HG02981 (cell line): Measurements from ENCODE around the gene CDH26.

Experiments used
- ATAC-seq: cut with Tn5 transposase; IDR thresholded peaks from one replicate; pipeline ENCODE4 v1.9.1; 2021; ENCODE audit warnings: mild to moderate bottlenecking, moderate library complexity; ENCODE audit not compliant: unreplicated experiment

CDH26 gene

DNA sequence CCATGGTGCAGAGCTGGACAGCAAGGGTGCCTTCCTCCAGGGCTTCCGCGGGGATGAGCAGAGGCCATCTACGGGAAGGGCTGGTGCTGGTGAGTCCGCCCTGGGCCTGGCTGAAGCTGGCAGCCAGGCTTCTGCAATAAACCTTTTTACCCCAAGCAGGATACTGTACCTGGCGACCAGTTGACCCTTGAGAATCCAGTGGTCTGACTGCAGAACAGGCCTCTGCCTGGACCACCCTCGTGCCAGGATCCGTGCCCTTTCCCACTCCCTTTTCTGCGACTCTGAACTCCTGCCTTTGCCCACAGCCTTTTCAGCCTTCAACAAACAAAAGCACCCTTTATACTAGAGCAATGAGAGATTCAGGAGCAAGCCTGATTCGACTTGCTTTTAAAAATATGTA, 18.9 kb downstream of the CDH26 start:
- ATAC-seq, result no peak

DNA sequence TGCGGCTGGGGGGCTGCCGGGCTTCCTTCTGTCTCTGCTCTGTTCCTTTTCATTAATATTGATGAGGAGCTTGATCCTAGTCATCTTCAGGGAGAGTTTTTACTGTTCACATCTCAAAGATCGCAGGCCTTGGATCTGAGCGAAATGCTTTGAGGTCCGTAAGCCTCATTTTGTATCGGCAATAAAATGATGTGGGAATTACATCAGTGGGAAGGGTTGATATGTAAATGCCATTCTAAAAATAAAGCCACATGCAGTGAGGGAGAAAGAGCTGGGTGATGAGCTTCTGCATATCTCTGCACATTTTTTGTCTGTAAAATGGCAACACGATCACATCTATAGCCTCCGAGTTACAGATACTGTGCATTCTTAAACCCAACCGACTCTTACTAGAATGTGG, 24.9 kb downstream of the CDH26 start:
- ATAC-seq, result no peak

DNA sequence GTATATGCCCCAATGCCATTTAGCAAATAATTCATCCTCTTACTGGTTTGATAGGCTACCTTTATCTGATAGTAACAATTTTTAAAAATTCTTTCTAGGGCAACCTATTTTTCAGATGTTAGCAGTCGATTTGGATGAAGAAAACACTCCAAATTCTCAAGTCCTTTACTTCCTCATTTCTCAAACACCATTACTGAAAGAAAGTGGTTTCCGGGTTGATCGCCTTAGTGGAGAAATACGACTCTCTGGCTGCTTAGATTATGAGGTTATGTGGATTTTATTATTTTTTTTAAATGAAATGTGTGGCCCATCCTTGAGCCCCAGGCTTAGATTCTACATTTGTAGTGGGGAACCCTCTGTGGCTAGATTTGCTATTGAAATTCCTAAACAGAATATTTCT, 26.3 kb downstream of the CDH26 start:
- no peak for ATAC-seq

DNA sequence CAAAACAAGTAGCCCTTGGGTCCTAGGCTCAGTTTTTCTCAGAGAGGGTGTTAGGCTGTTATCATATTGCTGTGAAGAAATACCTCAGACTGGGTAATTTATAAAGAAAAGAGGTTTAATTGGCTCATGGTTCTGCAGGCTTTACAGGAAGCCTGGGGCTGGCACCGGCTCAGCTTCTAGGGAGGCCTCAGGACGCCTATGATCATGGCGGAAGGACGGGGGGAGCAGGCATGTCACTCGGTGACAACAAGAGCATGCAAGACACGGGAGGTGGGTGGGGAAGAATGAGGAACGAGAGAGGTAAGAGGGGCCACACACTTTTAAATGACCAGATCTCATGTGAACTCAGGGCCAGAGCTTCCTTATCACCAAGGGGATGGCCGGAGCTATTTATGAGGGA, 26.9 kb downstream of the CDH26 start:
- no peak for ATAC-seq

DNA sequence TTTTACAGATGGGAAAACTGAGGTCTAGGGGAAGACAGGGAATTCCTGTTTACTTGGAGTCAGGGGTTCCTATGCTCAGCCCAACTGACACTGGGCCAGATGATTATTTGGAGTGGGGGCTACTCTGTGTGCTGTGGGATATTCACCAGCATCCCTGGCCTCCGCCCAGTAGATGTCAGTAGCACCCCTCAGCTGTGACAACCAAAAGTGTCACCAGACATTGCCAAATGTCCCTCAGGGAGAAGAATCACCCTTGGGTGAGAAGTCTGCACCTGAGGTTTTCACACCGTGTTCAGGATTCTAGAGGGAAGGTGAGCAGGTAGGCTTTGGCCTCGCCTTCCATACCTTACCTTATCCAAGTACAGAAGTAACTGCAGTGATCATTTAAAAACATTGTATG, 27.6 kb downstream of the CDH26 start:
- ATAC-seq, result no peak

DNA sequence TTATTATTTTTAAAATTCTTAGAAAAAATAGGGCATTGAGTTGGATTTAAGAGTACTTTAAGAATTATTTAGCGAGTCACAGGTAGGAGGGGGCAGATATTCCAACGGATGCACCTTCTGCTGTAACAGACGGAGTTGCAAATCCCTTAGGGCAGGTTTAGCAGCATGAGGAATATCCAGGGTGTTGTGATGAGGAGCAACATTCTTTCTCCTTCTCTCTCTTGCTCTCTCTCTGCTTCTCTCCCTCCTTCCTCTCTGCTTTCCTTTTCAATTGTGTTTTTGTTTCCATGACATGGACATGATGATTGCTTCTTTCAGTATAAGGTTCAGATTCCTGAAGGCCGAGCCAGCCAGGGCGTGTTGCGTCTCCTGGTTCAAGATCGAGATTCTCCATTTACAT, 28.9 kb downstream of the CDH26 start:
- no peak for ATAC-seq

DNA sequence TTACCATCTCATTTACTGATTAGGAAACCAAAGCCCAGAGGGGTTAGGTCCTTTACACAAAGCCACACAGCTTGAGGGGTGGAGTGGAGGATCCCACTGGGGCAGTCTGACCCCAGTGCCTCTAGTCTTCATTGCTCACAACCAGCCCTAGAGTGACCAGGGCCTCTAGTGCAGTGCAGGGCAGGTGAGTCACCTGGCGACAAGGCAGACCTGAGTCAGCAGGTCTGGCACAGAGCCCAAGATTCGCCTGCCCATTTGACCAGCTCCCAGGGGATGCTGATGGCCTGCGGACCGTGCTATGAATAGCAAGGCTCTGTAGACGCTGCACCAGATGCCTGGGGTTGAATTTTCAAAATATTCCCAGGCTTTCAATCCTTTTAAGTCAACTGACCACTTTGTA, 29.9 kb downstream of the CDH26 start:
- no peak for ATAC-seq

DNA sequence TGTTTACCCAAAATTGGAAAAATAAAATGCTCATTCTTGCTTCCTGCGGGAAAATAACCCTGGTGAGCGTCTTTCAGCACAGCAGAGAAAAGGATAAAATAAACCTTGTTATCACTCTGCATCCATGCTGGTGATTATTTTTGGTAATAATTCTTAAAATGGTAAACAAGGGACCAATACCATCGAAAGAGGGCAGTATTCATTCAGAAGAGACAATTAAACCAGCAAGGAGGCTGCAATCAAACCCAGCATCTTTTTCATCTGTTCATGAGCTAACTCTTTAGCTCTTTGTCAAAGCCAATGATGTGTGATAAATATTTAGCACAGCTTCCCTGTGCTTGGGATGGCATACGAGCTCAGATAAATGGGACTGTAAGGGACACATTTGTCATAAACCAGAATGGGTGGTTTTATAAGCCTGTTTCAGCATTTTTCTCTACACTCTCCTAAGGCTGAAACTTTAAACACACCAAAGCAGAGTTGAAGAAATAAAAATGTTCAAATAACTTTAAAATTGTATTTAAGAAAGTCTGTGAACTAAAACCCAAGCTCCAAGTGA, 34.4 kb downstream of the CDH26 start:
- ATAC-seq, result no peak

DNA sequence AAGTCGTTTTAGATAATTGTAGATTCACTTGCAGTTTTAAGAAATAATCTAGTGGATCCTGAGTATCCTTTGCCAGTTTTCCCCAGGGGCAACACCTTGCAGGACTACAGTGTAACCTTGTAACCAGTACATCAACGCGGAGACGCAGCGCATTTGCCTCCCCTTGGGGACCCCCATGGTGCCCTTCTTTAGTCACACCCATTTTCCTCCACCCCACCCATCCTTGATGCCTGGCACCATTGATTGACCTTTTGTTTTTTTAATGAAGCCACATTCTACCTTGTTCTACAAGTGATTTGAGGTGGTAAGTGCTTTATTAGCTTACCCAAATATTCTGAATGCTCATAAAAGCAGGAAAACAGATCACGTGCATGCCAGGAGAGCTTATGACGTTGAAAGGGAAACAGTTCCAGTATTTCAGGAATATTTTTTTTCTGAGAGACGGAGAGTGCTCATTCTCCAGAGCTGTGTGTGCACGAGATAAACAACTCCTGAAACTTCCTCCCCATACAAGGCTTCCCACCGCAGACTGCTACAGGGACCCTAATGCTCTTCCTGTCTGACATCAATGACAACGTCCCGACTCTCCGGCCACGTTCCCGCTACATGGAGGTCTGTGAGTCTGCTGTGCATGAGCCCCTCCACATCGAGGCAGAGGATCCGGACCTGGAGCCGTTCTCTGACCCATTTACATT, 35.7 kb downstream of the CDH26 start:
- no peak for ATAC-seq

DNA sequence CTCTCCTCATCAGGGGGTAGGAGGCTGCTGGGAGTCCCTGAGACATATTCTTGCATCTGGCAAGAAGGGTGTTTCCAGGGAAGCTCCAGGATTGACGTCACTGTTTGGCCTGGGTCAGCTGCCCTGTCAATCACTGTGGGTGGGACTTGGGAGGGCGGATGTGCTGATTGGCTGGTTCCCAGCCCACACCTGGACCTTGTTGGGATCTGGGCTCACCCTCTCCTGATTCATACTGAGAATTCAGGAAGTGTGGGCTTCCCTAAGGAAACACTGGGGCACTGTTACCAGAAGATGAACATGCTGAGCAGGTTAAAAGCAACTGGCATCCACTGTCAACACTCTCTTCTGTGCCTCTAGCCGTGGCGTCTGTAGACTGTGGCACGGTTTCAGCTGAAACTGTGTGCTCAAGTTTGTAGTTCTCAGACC, 36.5 kb downstream of the CDH26 start:
- no peak for ATAC-seq

DNA sequence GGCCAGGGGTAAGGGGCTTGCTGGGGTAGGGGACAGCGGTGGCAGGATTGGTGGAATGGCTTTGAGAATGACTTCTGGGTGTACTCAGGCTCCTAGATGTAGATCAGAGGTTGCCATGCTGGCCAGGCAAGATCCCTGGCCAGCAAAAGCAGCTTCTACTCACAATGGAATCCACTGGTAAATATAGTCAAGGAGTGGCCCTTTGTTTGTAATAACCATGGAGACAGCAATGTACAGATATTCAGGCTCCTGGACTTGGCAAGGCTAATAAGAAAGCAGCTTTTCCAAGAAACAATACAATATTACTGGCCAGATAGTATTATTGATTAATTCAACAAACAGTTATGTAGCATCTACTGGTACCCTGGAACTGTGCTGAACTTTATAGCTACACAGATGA, 37.9 kb downstream of the CDH26 start:
- ATAC-seq, result no peak

DNA sequence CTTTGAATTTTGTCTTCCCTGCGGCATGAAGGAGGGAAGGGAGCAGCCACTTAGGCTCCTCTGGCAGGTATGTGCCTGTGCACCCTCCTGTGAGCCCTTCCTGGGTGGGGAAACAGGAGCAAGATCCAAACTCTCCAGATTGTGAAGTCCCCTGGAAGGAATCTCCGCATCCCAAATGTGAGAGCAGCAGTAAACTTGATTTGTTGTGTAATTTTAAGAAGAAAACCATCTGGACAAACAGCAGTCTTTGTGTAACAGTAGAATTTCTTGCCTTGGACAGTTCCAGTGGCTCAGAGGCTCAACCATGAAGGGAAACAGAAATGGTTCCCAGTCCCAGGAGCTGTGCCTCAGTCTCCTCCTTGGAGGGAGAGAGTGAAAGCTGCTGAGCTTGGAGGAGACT, 39.7 kb downstream of the CDH26 start:
- no peak for ATAC-seq

DNA sequence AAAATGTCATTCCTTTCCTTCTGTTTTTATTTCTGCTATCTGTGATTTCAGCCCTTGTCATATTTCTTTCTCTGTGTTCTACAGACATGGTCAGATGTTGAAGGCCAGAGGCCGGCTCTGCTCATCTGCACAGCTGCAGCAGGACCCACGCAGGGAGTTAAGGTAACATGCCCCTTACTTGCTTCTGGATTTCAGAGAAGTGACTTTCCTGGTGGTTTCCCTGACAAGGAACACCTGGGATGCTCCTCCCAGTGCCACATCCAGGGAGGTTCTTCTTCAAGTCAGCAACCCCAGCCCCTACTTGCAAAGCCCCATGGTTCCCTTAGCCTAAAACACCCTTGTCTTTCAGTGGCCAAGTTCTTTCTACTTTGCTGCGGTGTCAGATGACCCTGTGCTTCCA, 41.3 kb downstream of the CDH26 start:
- ATAC-seq, result no peak

DNA sequence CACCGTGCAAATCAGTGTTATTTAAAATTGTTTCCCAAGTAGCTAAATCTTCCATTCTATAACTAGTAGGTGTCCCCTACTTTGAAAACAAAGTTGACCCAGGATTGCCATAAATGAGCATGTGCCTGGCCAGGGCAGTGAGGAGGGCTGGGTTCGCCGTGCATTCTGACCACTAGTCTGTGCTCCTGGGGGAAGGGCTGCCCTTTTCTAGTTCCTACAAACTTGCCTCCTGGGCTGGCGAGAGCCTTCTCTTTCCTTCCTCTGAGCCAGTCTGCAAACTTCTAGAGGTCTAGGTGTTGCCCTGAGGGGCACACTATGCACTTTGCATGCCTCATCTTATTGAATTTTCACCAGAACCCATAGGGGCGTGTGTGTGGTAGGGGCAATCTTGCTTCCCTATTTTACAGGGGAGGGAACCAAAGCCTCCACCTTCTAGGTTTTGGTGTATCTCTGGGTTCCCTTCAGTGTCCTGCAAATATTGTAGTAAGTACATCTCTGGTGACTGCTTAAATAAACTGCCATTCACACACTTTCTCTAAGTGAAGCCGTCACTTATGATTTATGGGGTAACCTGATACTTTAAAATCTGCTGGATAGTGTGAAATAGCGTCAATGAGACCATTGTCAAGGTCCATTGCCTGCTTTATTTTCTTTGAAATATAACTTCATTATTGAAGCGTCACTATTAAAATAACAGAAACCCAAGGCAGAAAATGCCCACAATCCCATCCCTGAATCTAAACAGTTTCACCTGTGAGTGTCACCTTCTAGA, 42.2 kb downstream of the CDH26 start:
- no peak for ATAC-seq

DNA sequence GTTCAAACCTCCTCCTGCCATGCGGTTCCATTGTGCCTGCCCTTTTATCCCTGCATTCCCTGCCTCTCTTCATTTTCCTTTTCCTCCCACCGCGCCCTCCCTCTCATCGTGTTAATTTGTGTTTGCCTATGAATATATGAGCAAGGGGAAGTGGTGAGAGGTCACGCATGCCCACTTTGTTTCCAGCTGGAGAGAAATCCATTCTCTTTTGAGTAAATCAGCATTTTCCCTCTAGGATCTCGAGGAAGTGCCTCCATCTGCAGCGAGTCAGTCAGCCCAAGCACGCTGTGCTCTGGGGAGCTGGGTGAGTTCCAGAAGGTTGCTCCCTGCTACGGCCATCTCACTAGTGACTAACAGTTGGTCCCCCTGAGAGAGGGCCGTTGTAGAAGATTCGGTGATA, 42.9 kb downstream of the CDH26 start:
- no peak for ATAC-seq

DNA sequence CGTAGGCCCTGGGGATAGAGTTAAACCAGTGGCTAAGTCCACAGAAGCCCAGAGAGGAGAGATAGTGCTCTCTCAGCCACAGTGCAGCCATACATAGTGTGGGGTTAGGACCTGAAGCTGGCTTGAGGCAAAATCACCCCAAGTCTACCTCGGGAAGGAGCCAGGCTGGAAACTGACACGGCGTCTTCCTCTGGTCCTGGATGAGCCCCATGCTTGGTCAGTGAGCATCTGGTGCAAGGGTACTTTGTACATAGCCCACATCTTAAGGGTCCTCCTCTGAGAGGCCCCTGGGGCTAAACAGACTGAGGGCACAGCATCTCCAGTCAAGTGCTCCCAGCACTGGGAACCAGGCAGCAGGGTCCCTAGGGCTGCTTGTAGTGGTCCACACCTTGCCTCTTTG, 45.6 kb downstream of the CDH26 start:
- ATAC-seq, result no peak

DNA sequence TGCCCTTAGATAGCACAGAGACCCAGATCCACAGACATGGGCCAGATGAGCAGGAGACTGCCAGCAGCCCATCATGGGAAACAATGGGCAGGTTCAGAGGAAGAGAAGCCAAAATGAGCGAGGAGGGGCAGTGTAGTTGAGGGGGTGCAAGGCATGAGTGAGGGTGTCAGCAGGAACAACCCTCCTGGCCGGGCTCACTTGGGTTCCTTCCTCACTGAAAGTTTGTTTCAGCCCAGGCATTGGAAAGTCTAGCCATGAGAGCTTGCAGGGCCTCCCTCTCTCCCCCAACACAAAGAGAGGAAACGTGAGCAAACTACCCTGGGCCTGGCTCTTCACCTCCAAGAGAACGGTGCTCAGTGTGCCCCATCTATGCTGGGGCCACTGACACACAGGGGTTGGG, 48.0 kb downstream of the CDH26 start:
- no peak for ATAC-seq

DNA sequence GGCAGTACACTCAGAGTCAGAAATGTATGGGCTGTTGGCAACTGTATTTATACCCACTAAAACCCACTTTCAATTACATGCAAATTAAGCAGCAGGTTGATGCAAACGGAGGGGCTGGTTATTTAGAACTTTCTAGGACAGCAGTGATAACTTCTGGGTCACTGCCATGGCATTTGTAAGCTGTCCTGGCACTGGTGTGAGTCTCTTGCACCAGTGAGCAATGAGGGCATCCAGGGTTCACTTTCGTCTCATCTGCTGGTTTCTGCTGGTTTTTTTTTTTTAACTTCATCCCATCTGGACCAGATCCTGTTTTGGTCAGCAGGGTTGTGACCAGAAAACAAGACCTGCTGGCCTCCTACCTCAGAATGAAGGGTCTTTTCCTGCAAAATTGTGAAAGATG, 49.2 kb downstream of the CDH26 start:
- ATAC-seq, result no peak

DNA sequence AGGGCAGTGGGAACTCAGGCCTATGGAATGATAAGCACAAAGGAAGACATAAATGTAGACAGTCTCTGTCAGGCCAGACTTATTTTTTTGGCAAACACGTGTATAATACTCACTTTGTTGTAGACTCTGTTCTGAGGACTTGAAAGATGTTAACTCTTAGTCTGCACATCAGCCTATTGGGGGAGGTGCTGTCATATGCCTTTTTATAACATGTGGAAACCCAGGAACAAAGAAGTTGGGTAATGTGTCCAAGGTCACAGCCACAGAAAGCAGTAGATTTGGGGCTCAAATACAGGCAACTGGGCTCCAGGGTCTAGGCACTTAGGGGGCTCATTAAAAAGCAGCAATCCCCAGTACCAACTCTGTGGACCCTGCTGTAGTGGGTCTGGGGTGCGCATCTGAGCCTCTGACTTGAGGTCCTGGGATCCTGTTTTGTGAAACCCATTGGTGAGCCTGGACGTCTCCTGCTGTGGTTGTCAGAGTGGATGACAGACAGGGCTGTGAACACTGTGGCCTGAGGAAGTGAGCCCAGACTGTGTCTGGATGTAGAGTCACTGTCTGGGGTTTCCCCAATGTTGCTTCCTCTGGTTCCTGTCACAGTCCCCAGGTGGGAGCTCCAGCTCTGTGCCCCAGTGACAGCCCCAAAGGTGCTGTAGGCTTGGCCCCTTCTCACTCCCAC, 50.0 kb downstream of the CDH26 start:
- no peak for ATAC-seq

DNA sequence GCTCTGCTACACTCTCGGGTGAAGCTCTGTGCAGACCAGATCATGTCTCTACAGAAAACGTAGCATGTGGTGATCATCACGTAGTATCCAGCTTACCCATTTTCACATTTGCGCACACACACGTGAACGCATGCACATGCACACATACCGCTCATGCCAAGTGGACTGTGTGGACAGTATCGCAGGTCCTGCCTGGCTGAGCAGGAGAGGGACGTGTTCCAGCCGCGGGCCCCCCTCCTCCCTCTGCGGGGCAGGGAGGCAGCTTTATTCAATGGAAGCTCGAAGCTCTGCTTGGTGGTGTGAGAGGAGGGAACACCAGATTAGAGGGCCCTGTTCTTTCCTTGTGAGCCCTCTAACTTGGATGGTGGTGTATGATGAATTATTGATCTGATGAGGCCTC, 51.1 kb downstream of the CDH26 start:
- no peak for ATAC-seq

DNA sequence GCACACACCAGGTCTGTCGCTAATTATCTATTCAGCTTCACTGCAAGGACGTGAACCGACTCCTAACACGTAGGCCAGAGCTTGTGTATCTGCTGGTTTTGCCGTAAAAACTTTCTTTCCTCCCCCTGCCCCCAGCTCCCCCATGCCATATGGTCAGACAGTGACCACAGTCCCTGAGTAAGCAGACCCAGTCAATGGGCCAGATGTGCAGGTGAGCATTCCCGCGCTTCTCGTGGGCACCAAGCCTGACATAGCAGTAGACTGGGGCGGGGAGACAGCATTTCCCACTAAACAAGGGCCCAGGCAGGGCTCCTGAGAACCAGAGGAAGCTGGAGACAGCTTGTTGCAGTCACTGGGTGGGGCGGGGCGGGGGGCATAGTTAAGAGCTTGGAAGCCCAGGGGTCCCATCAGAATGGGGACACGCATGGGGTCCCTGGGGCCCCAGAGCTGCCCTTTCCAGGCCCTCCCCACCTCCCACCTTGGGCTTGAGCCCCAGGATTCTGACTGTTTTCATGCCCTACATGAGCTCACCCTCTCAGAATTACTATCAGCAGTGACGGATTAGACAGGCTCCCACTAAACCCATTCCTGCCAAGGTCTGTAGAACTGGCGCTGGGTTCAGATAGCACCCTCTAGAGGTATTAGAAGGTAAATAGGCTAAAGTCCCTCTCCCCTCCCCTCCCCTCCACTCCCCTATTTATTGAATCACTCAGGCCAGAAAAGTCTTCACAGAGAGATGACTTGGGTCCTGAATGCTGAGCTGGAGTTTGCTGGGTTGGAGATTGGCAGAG, 51.8 kb downstream of the CDH26 start:
- no peak for ATAC-seq
